Measurements from ENCODE around the gene BOC. TPM values are rescaled to one million over a fixed set of nuclear protein-coding genes. Genes with fewer than 3 reads are reported as not detected.

Gene BOC
- total and polyA plus RNA-seq, 2 of the 8 experiments (the other 6 are each of a cell fraction or from before 2014, with no cell fraction given): 6.9 to 9.3 TPM

DNA sequence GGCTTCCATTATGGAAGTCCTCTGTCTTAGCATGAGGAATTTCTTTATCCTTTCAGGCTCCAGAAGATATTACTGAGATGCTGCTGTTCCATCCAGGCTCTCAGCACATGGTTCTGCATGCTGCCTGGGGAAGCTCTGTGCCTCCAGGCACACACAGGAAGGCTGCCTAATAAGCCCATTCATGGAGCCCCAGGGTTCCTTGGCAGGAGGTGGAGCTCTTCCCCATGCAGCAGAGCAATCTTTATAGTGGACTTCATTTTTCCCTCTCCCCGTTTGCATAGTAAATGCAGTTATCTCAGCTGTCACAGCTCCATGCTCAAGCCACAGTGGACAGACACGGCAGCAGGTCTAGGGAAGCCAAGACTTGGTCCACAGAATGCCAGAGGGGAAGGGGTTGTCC, 57.6 kb downstream of the BOC start:
- no peak overlapping the region for H3K4ac ChIP-seq (replicated peaks; ENCODE audit: insufficient read length, low read depth, low read length)
- no peak overlapping the region for H3K23ac ChIP-seq (ENCODE audit: insufficient read length)
- H3K18ac ChIP-seq (ENCODE audit: extremely low read depth, low read length): no peak overlapping the region; the same call in 1 of the 2 replicates
- H4K91ac ChIP-seq (replicated peaks; ENCODE audit: insufficient read length, low read length): no peak overlapping the region
- H2BK5ac ChIP-seq (ENCODE audit: low read depth, low read length): no peak overlapping the region
- H2BK12ac ChIP-seq (ENCODE audit: low read depth, low read length): no peak overlapping the region
- FAIRE-seq (no peak), DNase-seq (ENCODE audit: low read depth in 1 of 2, low spot score in 2 of 2) (no peak)
- H3K56ac ChIP-seq (replicated peaks; ENCODE audit: insufficient read length, low read depth, low read length): no peak overlapping the region
- 0 out of 7 replicates have a peak, but pooled peaks cover 0 to 1% (median 0%) of the 10 kb centered on the region in 4 experiments for H3K27me3 ChIP-seq (replicated peaks in 1 of 4; ENCODE audit: control insufficient read depth in 3 of 4, extremely low read depth in 1 of 4, insufficient read depth in 3 of 4, low read length in 3 of 4)
- 91% methylated on average over 2 of the region's 2 CpGs; no CpG with 5 or more reads in 1 of the 2 experiments for WGBS, 2 experiments (ENCODE audit: extremely low coverage in 1 of 2, insufficient coverage in 1 of 2, insufficient read length in 1 of 2, insufficient replicate concordance in 2 of 2, low coverage in 1 of 2, low lambda C conversion rate in 2 of 2, missing lambda C conversion rate in 1 of 2)
- ChIA-PET POLR2A (ENCODE audit: partially characterized antibody) (no interaction called here), CTCF (ENCODE audit: partially characterized antibody) (interaction anchor here (0.8 to 5.3 kb wide), 9 partner anchors 10 to 133 kb away, joined by 3 to 37 read pairs (median 6); partner anchors contain the start of gene BOC)
- H3K79me1 ChIP-seq (ENCODE audit: low read depth, low read length): no peaks in the 10 kb centered on the region
- H4K8ac ChIP-seq (ENCODE audit: extremely low read depth, insufficient read depth, low read length): no peak overlapping the region; the same call in 1 of the 2 replicates
- no peaks in the 10 kb centered on the region for H3K23me2 ChIP-seq (ENCODE audit: low read depth, low read length)
- no peak overlapping the region for H3K4me3 ChIP-seq (ENCODE audit: extremely low read depth in 1 of 4, insufficient read depth in 2 of 4, low read depth in 3 of 4, low read length in 4 of 4)
- no peak overlapping the region for H4K5ac ChIP-seq (ENCODE audit: insufficient read length, low read depth, low read length)
- no peak overlapping the region for H2BK120ac ChIP-seq (replicated peaks; ENCODE audit: low read depth, low read length)
- H3K9me3 ChIP-seq (ENCODE audit: insufficient read depth in 2 of 2, low read depth in 1 of 2, low read length in 1 of 2): no peaks in the 10 kb centered on the region
- H3K4me2 ChIP-seq (ENCODE audit: insufficient read depth in 1 of 2, low read depth in 2 of 2, low read length in 2 of 2): no peak overlapping the region
- no peak overlapping the region for H3K27ac ChIP-seq (ENCODE audit: low read depth, low read length)
- no peak overlapping the region for H3K14ac ChIP-seq (ENCODE audit: insufficient read length)
- H3K36me3 ChIP-seq (ENCODE audit: control insufficient read depth in 2 of 4, insufficient read depth in 4 of 4, low read length in 3 of 4): no peaks in the 10 kb centered on the region; a peak in 2 of 8 replicates
- H3K9ac ChIP-seq (replicated peaks in 1 of 4; ENCODE audit: extremely low read depth in 1 of 4, low read depth in 3 of 4, low read length in 3 of 4): no peak overlapping the region
- H2BK15ac ChIP-seq (ENCODE audit: low read length): no peak overlapping the region
- no peak overlapping the region for H2BK20ac ChIP-seq (ENCODE audit: low read length)
- H3K4me1 ChIP-seq (replicated peaks in 1 of 4; ENCODE audit: control insufficient read depth in 3 of 4, insufficient read depth in 4 of 4, low read length in 3 of 4): peaks cover 7 to 18% (median 17%) of the 10 kb centered on the region in 4 experiments
- H2AFZ ChIP-seq (ENCODE audit: low read length): no peak overlapping the region
- H2AK5ac ChIP-seq (ENCODE audit: low read depth, low read length): no peak overlapping the region
- H3K79me2 ChIP-seq (ENCODE audit: control insufficient read depth in 1 of 2, insufficient read depth in 2 of 2, low read length in 2 of 2): no peaks in the 10 kb centered on the region
- H4K20me1 ChIP-seq (replicated peaks in 1 of 2; ENCODE audit: control insufficient read depth in 1 of 2, insufficient read depth in 2 of 2, low read length in 2 of 2): no peaks in the 10 kb centered on the region
- 0 out of 2 replicates have a peak, but pooled peaks have one; percentile 12 for TF ChIP-seq MAX (IDR thresholded peaks at IDR 0.05)
